SK-N-SH treated with all-trans-retinoic acid at 6 μM for 48 hours (cell line): ENCODE results near the gene KIF6.

ENCODE experiments used
- ARNTL ChIP-seq: fragments of 450-650 bp; formaldehyde crosslinking; IDR thresholded peaks from 2 replicates; pipeline ENCODE4 v1.5.0; 2020; ENCODE audit warnings: low read depth, mild to moderate bottlenecking, moderate library complexity, borderline replicate concordance
- BACH2 ChIP-seq: fragments of 250-450 bp; sonication (Bioruptor Pico); IDR thresholded peaks from 2 replicates; pipeline ENCODE4 v1.9.0; 2021; ENCODE audit warnings: mild to moderate bottlenecking, borderline replicate concordance
- CREB5 ChIP-seq: fragments of 250-450 bp; sonication (Bioruptor Pico); IDR thresholded peaks from 2 replicates; pipeline ENCODE4 v1.5.1; 2020; ENCODE audit warnings: low read depth, mild to moderate bottlenecking, moderate library complexity
- ESRRG ChIP-seq: fragments of 250-450 bp; sonication (Bioruptor Pico); IDR thresholded peaks from 2 replicates; pipeline ENCODE4 v1.6.1; 2021; ENCODE audit warnings: mild to moderate bottlenecking
- PATZ1 ChIP-seq: fragments of 250-450 bp; sonication (Bioruptor Pico); IDR thresholded peaks from 2 replicates; pipeline ENCODE4 v1.8.0; 2020; ENCODE audit warnings: mild to moderate bottlenecking, moderate library complexity, borderline replicate concordance
- POU6F1 ChIP-seq: fragments of 250-450 bp; sonication (Bioruptor Pico); IDR thresholded peaks from 2 replicates; pipeline ENCODE4 v1.8.0; 2021; ENCODE audit warnings: low read depth, mild to moderate bottlenecking, moderate library complexity, borderline replicate concordance
- PPARA ChIP-seq: fragments of 250-450 bp; sonication (Bioruptor Pico); IDR thresholded peaks from 2 replicates; pipeline ENCODE4 v1.5.0; 2020; ENCODE audit warnings: mild to moderate bottlenecking, borderline replicate concordance
- RARB ChIP-seq: fragments of 250-450 bp; sonication (Bioruptor Pico); IDR thresholded peaks from 2 replicates; pipeline ENCODE4 v1.8.0; 2021; ENCODE audit warnings: mild to moderate bottlenecking, moderate library complexity
- TCF4 ChIP-seq: fragments of 250-450 bp; sonication (Bioruptor Pico); IDR thresholded peaks from 2 replicates; pipeline ENCODE4 v1.8.0; 2021; ENCODE audit warnings: mild to moderate bottlenecking, moderate library complexity, borderline replicate concordance
- ZC3H10 ChIP-seq: fragments of 250-450 bp; sonication (Bioruptor Pico); IDR thresholded peaks from 2 replicates; pipeline ENCODE4 v1.5.1; 2021; ENCODE audit warnings: mild to moderate bottlenecking, moderate library complexity
- ZFP3 ChIP-seq: fragments of 250-450 bp; sonication (Bioruptor Pico); IDR thresholded peaks from 2 replicates; pipeline ENCODE4 v1.5.0; 2020; ENCODE audit warnings: mild to moderate bottlenecking, moderate library complexity
- ZFP30 ChIP-seq: fragments of 450-650 bp; formaldehyde crosslinking; IDR thresholded peaks from 2 replicates; pipeline ENCODE4 v1.5.0; 2022; ENCODE audit warnings: mild to moderate bottlenecking, moderate library complexity
- ZNF70 ChIP-seq: fragments of 450-650 bp; formaldehyde crosslinking; IDR thresholded peaks from 2 replicates; pipeline ENCODE4 v1.5.0; 2020; ENCODE audit warnings: mild to moderate bottlenecking, moderate library complexity
- ZNF8 ChIP-seq: fragments of 450-650 bp; formaldehyde crosslinking; IDR thresholded peaks from 2 replicates; pipeline ENCODE4 v1.5.0; 2020; ENCODE audit warnings: mild to moderate bottlenecking, moderate library complexity

GRCh38 chr6:39314273-39314795 lies 410.9 kb downstream of the KIF6 start, which contains the start of gene KCNK17:
- no peak for TF ChIP-seq POU6F1 (CRISPR knock-in tag)
- no peak for TF ChIP-seq ZFP3 (CRISPR knock-in tag)
- TF ChIP-seq ESRRG = no peak
- no peak for TF ChIP-seq BACH2 (CRISPR knock-in tag)
- TF ChIP-seq PATZ1 = no peak
- TF ChIP-seq PPARA (CRISPR knock-in tag) = no peak
- TF ChIP-seq ZFP30 = no peak
- no peak for TF ChIP-seq TCF4
- no peak for TF ChIP-seq RARB (CRISPR knock-in tag)
- TF ChIP-seq ARNTL (CRISPR knock-in tag) = no peak
- no peak for TF ChIP-seq CREB5 (CRISPR knock-in tag)
- no peak for TF ChIP-seq ZC3H10 (CRISPR knock-in tag)
- TF ChIP-seq ZNF70 (CRISPR knock-in tag) = no peak
- no peak for TF ChIP-seq ZNF8
